ENCODE results near the gene PKHD1. TPM values are rescaled to one million over a fixed set of nuclear protein-coding genes. Genes with fewer than 3 reads are reported as not detected.

The PKHD1 gene
- total and polyA plus RNA-seq, 2 of the 13 experiments (the other 11 are each of a cell fraction or from before 2014, with no cell fraction given), result 0.01 to 0.13 TPM

DNA sequence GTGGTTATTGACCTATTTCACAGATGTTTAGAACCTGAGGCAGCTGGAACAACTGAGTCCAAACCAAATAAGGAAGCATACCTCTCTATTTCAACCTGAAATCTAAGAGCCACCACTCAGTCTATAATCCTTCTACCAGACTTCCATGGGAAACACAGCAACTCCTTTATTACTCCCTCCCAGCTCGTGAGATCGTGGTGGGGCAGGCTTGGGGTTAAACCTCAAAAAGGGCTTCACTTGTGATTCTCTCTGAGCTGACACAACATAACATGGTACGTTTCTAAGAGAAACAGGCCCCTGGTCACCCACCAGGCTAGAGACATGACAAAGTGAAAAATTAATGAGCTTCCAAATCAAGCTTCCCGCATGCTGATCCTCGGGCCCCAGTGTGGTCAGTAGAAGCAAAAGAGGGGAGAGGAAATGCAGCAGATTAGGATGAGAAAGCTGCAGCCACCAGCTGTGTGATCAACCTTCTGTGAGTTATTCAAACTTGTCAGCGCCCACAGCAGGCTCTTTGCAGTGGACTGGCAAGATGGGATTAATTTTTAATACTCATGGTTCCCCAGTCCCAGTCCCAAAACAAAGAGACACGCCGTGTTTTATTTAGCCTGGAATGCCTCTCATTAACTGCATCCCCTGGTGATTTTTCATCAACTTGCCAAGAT lies 9.3 kb downstream of the PKHD1 start:
- BruUV-seq (replicated peaks), result no TSS peak
- Histone ChIP-seq H3K4me3 (replicated peaks in 1 of 3; ENCODE audit: insufficient read depth in 1 of 3, low read depth in 2 of 3, low read length in 3 of 3) (no peak overlapping the region), H3K9ac (ENCODE audit: insufficient read depth, low read depth, low read length) (no peak overlapping the region), H3K27ac (ENCODE audit: extremely low read length, insufficient read depth, low read length) (no peak overlapping the region), H3K4me2 (ENCODE audit: low read depth, low read length) (no peak overlapping the region), H3K27me3 (ENCODE audit: control insufficient read depth in 1 of 2, insufficient read depth in 2 of 2, low read length in 2 of 2) (no peaks in the 10 kb centered on the region), H3K36me3 (replicated peaks in 1 of 2; ENCODE audit: control insufficient read depth in 1 of 2, insufficient read depth in 2 of 2, low read length in 2 of 2) (no peaks in the 10 kb centered on the region), H2AFZ (ENCODE audit: low read length) (no peak overlapping the region), H3K79me2 (ENCODE audit: insufficient read depth, low read length) (no peaks in the 10 kb centered on the region), H4K20me1 (ENCODE audit: insufficient read depth, low read length) (no peaks in the 10 kb centered on the region), H3K9me3 (ENCODE audit: low read length) (no peaks in the 10 kb centered on the region), H3K4me1 (ENCODE audit: insufficient read depth, low read length) (no peaks in the 10 kb centered on the region)
- FAIRE-seq, result no peak
- TF ChIP-seq BCL6 (CRISPR knock-in tag; IDR thresholded peaks at IDR 0.05) (no peak), SAP130 (CRISPR knock-in tag; IDR thresholded peaks at IDR 0.05; ENCODE audit: low read depth) (no peak)
- TF ChIP-seq, protein P1, sequence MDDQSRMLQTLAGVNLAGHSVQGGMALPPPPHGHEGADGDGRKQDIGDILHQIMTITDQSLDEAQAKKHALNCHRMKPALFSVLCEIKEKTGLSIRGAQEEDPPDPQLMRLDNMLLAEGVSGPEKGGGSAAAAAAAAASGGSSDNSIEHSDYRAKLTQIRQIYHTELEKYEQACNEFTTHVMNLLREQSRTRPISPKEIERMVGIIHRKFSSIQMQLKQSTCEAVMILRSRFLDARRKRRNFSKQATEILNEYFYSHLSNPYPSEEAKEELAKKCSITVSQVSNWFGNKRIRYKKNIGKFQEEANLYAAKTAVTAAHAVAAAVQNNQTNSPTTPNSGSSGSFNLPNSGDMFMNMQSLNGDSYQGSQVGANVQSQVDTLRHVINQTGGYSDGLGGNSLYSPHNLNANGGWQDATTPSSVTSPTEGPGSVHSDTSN (CRISPR knock-in tag; IDR thresholded peaks at IDR 0.05; ENCODE audit: borderline replicate concordance), result no peak
- no peak for DNase-seq (ENCODE audit: low spot score)
- ChIA-PET POLR2A (no interaction called here), CTCF (ENCODE audit: low intra/inter-chr PET ratio, low total read pairs) (no interaction called here)
- intact Hi-C loops (cut with micrococcal nuclease; ENCODE audit: unreplicated experiment), result no loop called here
- in situ Hi-C loops (cut with HindIII; ENCODE audit: extremely low pct_ligation_motif_present, low pct_unique_long_range_greater_than_20kb), result no loop called here
- WGBS (ENCODE audit: low lambda C conversion rate), result 25% methylated on average over 8 of the region's 8 CpGs
- ATAC-seq, result no peak

DNA sequence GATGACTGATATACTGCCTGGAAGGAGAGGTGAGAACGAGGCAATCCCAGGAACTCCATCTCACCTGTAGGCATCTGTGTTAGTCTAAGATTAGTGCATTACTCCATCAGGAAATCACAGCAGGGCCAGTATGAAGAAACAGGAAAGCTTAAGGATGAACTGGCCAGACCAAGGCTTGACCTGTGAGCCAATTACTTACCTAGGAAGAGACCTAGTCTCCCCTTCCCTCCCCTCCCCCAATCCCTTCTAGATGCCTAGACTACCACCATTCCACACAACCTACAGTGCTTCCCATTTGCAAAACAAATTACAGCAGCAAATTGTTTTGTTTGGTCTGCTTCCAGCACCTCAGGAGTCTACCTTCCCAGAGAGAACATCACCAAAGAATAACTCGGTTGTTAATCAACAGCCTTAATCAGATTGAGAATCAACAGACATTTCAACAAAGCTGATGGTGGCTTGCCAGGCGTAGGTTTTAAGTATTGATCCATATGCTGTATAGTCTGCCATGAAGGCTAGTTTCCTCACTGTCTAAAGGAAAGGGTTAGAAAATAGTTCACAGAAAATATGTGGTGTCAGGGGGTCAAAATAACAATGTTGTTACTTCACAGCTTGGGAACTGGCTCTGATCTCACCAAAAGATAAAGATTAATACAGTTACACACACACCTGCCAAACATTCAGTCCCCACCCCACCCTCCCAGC lies 10.1 kb downstream of the PKHD1 start:
- no peaks in the 10 kb centered on the region for H3K79me2 ChIP-seq (ENCODE audit: insufficient read depth, low read length)
- no peak overlapping the region for H3K9ac ChIP-seq (ENCODE audit: insufficient read depth, low read depth, low read length)
- ChIA-PET CTCF (ENCODE audit: low intra/inter-chr PET ratio, low total read pairs) (no interaction called here), POLR2A (no interaction called here)
- intact Hi-C loops (cut with micrococcal nuclease; ENCODE audit: unreplicated experiment) (no loop called here), in situ Hi-C loops (cut with HindIII; ENCODE audit: extremely low pct_ligation_motif_present, low pct_unique_long_range_greater_than_20kb) (no loop called here)
- no peak overlapping the region for H3K4me3 ChIP-seq (replicated peaks in 1 of 3; ENCODE audit: insufficient read depth in 1 of 3, low read depth in 2 of 3, low read length in 3 of 3)
- H3K4me1 ChIP-seq (ENCODE audit: insufficient read depth, low read length), result no peaks in the 10 kb centered on the region
- no peak overlapping the region for H3K4me2 ChIP-seq (ENCODE audit: low read depth, low read length)
- TF ChIP-seq CEBPG (CRISPR knock-in tag; IDR thresholded peaks at IDR 0.05) (no peak), ZNF792 (CRISPR knock-in tag; IDR thresholded peaks at IDR 0.05) (no peak)
- 2% methylated on average over 3 of the region's 3 CpGs for WGBS (ENCODE audit: low lambda C conversion rate)
- no peak overlapping the region for H3K27ac ChIP-seq (ENCODE audit: extremely low read length, insufficient read depth, low read length)
- ATAC-seq, result no peak
- H3K9me3 ChIP-seq (ENCODE audit: low read length), result no peaks in the 10 kb centered on the region
- FAIRE-seq, result no peak
- H4K20me1 ChIP-seq (ENCODE audit: insufficient read depth, low read length), result no peaks in the 10 kb centered on the region
- no TSS peak for BruUV-seq (replicated peaks)
- no peaks in the 10 kb centered on the region for H3K36me3 ChIP-seq (replicated peaks in 1 of 2; ENCODE audit: control insufficient read depth in 1 of 2, insufficient read depth in 2 of 2, low read length in 2 of 2)
- no peak overlapping the region for H2AFZ ChIP-seq (ENCODE audit: low read length)
- DNase-seq (ENCODE audit: low spot score), result no peak
- H3K27me3 ChIP-seq (ENCODE audit: control insufficient read depth in 1 of 2, insufficient read depth in 2 of 2, low read length in 2 of 2), result no peaks in the 10 kb centered on the region

All from HepG2 (cell line).